ENCODE results near the gene ZNF341.
A peak's percentile ranks its signal among the peaks of the same experiment; 100 is the strongest.
"Not testable (repeated sequence)": the region's sequence is repeated elsewhere in the genome, so short reads cannot be mapped to it uniquely, and the experiment has no call there.

The ZNF341 gene

DNA sequence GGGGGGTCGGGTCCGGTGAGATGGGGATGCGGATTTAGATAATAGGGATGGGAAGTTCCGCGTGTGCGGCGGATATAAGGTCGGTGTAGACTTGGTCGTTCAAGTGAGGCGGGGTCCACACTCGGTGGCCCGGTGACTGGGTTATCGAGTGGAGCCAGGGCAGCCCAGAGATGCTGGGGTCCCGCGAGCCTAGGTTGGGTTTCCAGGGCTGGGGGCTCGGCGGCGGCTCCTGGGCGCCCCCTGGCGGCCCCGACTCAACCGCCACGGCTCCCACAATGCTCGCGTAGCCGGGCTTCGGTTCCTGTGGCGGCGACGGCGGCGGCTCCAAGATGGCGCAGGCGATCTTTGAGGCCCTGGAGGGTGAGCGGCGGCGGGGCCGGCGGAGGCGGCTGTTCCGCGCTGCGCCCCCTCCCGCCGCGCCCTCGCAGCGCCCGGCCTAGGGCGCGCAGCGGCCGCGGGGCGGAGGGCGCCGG lies at the start of gene ZNF341:
ZNF341 (plus strand) TSS at position 304 of the 473 bp plus-strand sequence; CDS start at position 330, 26 bp downstream.
- peak; percentile 92 for DNase-seq (ENCODE audit: low read depth)

DNA sequence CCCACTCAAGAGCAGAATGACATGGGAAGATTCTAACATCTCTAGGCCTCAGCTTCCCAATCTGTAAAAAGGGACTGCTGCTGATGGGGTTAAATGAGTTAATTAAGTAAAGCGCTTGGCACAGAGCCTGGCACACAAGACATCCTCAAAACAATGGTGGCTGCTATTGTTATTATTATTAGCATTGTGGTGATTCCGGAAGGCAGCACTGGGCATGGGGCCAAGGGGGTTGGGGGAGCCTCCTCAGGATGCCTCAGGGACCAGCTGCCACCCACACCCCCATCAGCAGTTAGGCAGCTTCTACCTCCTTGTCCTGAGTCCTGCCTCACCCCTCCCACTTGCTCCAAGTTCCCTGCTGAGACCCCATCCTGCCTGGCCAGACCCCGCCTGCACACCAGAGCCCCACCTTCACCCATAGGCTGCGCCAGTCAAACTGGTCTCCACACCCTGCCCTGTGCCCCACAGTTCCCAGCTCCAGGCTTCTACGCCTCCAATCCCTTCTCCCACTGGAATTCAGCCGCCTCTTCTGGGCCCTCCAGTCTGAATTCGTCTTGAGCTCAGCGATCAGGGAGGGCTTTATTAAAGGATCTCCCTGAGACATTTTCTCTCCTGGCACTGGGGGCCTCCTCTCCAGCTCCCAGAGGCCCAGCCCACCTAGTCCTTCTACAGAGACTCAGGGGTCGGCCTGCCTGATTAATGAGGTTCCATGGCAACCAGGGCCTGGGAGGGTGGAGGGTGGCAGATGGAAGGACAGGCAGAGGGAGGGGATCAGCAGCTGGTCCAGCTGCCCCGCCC lies 47.1 kb upstream of the ZNF341 start:
- peak; percentile 24 for DNase-seq (ENCODE audit: low read depth)

DNA sequence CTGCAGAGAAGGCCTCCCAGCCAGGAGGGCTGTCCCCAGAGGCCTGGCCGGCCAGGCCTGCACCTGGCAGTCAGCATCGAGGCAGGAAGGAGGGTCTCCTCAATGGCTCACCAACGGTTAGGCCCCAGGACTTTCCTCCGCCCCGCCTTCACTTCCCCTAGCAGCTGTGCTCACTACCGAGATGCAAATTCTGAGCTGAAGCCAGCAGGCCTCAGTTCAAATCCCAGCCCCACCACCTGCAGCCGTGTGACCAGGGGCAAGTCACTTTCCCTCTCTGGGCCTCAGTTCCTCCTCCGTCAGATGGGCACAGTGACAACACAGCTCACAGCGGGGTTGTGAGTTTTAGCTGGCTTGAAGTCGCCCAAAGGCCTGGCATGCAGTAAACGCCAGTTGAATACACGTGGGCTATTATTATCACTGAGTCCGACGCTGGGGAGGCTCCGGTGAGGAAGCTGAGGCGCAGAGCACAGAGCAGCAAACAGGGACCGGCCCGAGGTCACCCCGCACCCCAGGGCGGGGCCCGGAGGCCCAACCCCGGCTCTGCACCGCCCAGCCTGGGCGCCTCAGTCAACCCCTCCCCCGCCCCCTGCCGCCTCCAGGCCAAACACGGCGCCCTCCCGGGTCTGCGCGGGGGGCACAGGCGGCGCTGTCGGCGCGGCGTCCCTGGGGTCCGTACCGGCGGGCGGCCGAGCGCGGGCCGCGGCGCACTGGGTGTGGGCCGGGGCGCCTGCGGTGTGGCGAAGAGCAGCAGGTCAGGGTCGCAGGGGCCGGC lies 46.3 kb upstream of the ZNF341 start:
- peak; percentile 72 for DNase-seq (ENCODE audit: low read depth)

DNA sequence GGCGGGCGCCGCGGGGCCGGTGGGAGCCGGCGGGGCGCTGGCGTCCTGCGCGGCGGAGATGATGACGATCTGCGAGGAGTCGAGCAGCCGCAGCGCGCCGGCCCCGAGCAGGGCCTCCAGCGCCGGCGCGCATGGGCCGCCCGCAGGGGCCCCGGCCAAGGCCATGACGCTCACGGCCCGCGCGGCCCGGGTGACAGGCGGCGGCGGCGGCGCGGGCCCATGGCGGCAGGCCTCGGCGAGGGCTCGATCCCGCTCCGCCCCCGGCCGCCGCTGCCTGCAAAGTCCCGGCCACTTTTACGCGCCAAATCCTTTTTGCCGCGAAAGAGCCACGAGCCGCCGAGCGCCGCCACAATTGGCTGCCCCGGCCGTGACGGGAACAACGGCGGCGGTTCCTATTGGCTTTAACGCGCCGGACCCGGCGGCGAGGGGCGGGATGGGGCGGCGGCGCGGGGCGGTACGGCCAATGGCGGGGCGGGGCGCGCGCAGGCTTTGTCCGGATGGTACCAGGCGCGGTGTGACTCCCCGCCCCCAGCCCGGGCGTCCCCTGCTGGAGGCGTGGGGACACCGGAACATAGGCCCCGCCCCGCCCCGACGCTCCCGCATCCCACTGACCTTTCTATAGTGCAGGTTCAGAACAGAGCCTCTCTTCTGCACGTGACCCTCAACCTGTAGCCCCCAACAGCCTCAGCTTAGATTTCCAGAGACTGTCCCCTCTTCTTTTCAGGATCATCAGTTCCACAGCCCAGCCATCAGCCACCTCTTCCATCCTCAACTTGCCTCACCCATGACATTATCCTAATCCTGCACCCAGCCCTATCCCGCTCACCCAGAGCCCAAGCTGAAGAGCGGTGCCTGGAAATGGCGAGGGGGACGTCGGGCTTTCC lies 45.5 kb upstream of the ZNF341 start, which contains the start of gene E2F1:
E2F1 (minus strand) TSS at position 286 of the 884 bp plus-strand sequence; CDS start at position 165, 121 bp downstream.
- peak; percentile 98 for DNase-seq (ENCODE audit: low read depth)

DNA sequence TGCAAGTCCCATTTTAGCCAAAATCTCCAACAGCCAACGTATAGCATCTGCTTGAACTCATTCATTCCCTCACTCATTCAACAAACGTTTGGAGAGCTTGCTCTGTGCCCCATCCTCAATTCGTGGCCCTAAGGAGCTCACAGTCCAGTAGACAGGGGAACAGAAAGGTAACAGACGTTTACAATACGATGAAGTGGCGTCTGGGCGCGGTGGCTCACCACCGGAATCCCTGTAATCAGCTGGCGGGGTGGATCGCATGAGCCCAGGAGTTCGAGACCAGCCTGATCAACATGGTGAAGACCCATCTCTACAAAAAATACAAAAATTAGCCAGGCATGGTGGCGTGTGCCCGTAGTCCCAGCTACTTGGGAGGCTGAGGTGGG lies 44.8 kb upstream of the ZNF341 start:
- no peak for DNase-seq (ENCODE audit: low read depth)

- DNase-seq (ENCODE audit: low read depth), result peak; percentile 73
Observed at GRCh38 chr20:33687370-33687915, 44.4 kb upstream of the ZNF341 start.

- peak; percentile 66 for DNase-seq (ENCODE audit: low read depth)
Observed at GRCh38 chr20:33687993-33688937, 43.5 kb upstream of the ZNF341 start.

- no peak for DNase-seq (ENCODE audit: low read depth)
Observed at GRCh38 chr20:33688938-33689424, 42.8 kb upstream of the ZNF341 start.

- no peak for DNase-seq (ENCODE audit: low read depth)
Observed at GRCh38 chr20:33689493-33689892, 42.3 kb upstream of the ZNF341 start.

GRCh38 chr20:33689973-33690372 lies 41.8 kb upstream of the ZNF341 start:
- peak; percentile 71 for DNase-seq (ENCODE audit: low read depth)

DNA sequence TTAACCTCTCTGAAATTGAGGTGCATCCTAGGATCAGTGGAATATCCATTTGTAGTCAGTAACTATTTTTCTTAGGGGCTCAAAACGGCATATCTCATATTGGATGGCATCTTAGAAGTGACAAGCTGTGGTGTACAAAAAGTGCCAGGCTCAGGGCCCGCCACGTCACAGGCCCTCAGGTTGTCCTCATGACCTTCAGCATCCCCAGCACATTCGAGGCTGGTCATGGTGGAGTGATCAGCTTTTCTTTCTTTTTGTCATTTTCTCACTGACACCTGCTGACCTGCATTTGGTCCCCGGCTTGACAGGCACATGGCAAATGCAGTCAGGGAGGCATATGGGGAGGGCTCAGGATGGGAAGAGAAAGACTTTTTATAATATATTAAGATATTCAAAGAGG lies 38.5 kb upstream of the ZNF341 start:
- DNase-seq (ENCODE audit: low read depth), result no peak

- DNase-seq (ENCODE audit: low read depth), result no peak
Observed at GRCh38 chr20:33693741-33694638, 37.8 kb upstream of the ZNF341 start.

DNA sequence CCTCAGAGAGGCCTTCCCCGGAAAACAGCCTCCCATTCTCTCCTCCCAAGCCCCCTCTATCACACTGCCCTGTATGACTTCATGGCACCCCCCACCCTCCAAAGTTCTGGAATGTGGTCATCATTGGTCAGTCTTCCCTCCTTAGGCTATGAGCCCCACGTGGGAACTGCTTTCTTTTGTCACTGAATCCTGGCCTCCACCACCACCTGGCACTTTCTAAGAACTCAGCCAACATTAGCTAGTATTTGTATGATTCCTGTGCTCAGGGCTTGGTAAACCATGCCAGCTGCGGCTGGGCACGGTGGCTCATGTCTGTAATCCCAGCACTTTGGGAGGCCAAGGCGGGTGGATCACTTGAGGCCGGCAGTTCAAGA lies 37.2 kb upstream of the ZNF341 start:
- DNase-seq (ENCODE audit: low read depth), result no peak

DNA sequence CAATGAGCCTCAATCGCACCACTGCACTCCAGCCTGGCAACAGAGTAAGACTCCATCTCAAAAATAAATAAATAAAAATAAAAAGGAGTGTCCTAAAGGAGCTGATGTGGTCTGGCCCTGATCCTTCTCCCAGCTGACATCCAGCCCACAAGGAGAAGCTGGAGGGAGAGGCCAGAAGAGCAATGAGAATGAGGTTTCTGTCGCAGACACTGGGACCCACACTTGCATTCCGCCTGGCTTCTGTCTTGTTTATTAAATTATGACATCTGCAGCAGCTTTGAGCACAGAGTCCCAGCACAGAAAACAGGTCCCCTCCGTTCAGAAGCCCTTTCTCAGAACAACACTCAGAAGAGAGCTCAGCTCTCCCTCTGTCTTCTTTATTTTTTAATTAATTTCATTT lies 35.3 kb upstream of the ZNF341 start:
- DNase-seq (ENCODE audit: low read depth), result no peak

- peak; percentile 54 for DNase-seq (ENCODE audit: low read depth)
Observed at GRCh38 chr20:33697129-33697528, 34.7 kb upstream of the ZNF341 start.

GRCh38 chr20:33698966-33699365 lies 32.8 kb upstream of the ZNF341 start:
- DNase-seq (ENCODE audit: low read depth), result not testable (repeated sequence)

DNA sequence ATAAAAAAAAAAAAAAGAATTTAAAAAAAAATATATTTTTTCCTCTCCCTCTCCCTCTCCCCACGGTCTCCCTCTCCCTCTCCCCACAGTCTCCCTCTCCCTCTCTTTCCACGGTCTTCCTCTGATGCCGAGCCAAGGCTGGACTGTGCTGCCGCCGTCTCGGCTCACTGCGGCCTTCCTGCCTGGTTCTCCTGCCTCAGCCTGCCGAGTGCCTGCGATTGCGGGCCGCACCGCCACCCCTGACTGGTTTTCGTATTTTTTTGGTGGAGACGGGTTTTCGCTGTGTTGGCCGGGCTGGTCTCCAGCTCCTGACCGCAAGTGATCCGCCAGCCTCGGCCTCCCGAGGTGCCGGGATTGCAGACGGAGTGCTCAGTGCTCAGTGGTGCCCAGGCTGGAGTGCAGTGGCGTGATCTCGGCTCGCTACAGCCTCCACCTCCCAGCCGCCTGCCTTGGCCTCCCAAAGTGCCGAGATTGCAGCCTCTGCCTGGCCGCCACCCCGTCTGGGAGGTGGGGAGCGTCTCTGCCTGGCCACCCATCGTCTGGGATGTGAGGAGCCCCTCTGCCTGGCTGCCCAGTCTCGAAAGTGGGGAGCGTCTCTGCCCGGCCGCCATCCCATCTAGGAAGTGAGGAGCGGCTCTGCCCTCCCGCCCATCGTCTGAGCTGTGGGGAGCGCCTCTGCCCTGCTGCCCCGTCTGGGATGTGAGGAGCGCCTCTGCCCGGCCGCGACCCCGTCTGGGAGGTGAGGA lies 30.9 kb upstream of the ZNF341 start:
- DNase-seq (ENCODE audit: low read depth), result not testable (repeated sequence)

DNA sequence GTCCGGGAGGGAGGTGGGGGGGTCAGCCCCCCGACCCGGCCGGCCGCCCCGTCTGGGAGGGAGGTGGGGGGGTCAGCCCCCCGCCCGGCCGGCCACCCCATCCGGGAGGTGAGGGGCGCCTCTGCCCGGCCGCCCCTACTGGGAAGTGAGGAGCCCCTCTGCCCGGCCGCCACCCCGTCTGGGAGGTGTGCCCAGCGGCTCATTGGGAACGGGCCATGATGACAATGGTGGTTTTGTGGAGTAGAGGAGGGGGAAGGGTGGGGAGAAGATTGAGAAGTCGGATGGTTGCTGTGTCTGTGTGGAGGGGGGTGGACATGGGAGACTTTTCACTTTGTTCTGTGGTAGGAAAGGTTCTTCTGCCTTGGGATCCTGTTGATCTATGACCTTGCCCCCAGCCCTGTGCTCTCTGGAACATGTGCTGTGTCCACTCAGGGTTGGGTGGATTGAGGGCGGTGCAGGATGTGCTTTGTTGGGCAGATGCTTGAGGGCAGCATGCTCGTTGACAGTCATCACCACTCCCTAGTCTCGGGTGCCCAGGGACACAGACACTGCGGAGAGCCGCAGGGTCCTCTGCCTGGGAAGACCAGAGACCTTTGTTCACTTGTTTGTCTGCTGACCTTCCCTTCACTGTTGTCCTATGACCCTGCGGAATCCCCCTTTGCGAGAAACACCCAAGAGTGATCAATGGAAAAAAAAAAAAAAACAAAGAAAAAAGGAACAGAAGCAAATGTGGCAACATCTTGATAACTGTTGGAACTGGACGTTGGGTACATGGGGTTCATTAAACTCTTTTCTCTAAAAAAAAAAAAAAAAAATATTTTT lies 30.0 kb upstream of the ZNF341 start:
- DNase-seq (ENCODE audit: low read depth), result no peak

Measured in ELR (cell line).